NCI-H345 treated with DMSO at 0.1 percent for 48 hours (cell line): ENCODE data around the gene MYMK.

Experiments
- DNase-seq: peaks from one replicate; lab custom pipeline; 2025; ENCODE audit not compliant: unreplicated experiment; lab: John Stamatoyannopoulos, UW

Gene MYMK

GRCh38 chr9:133558191-133559126 lies 33.7 kb upstream of the MYMK start:
- no peak for DNase-seq

GRCh38 chr9:133557581-133557980 lies 32.8 kb upstream of the MYMK start:
- DNase-seq = no peak

- DNase-seq = no peak
These were observed 31.6 kb upstream of the MYMK start for GRCh38 chr9:133556354-133556753.

GRCh38 chr9:133554729-133555128 lies 30.0 kb upstream of the MYMK start:
- DNase-seq = no peak

GRCh38 chr9:133553973-133554713 lies 29.4 kb upstream of the MYMK start:
- no peak for DNase-seq

GRCh38 chr9:133553123-133553522 lies 28.4 kb upstream of the MYMK start:
- DNase-seq = no peak

GRCh38 chr9:133552236-133552635 lies 27.5 kb upstream of the MYMK start:
- DNase-seq = no peak

- no peak for DNase-seq
These were observed 26.7 kb upstream of the MYMK start for GRCh38 chr9:133551446-133551845.

- DNase-seq = no peak
These were observed 22.4 kb upstream of the MYMK start for GRCh38 chr9:133547116-133547515.

- DNase-seq = no peak
These were observed 21.5 kb upstream of the MYMK start for GRCh38 chr9:133546287-133546680.

GRCh38 chr9:133545494-133546286 lies 20.9 kb upstream of the MYMK start:
- no peak for DNase-seq

- no peak for DNase-seq
These were observed 19.2 kb upstream of the MYMK start for GRCh38 chr9:133543772-133544467.

GRCh38 chr9:133542002-133542401 lies 17.2 kb upstream of the MYMK start:
- no peak for DNase-seq

- DNase-seq = no peak
These were observed 15.9 kb upstream of the MYMK start for GRCh38 chr9:133540698-133541025.

- no peak for DNase-seq
These were observed 15.4 kb upstream of the MYMK start for GRCh38 chr9:133539991-133540697.

GRCh38 chr9:133538851-133539833 lies 14.4 kb upstream of the MYMK start:
- DNase-seq = no peak

- DNase-seq = no peak
These were observed 13.4 kb upstream of the MYMK start for GRCh38 chr9:133538176-133538575.

- no peak for DNase-seq
These were observed 12.5 kb upstream of the MYMK start for GRCh38 chr9:133537257-133537656.

- DNase-seq = no peak
These were observed 11.8 kb upstream of the MYMK start for GRCh38 chr9:133536536-133536935.
